ENCODE data around the gene GAS7.

GAS7 gene

DNA sequence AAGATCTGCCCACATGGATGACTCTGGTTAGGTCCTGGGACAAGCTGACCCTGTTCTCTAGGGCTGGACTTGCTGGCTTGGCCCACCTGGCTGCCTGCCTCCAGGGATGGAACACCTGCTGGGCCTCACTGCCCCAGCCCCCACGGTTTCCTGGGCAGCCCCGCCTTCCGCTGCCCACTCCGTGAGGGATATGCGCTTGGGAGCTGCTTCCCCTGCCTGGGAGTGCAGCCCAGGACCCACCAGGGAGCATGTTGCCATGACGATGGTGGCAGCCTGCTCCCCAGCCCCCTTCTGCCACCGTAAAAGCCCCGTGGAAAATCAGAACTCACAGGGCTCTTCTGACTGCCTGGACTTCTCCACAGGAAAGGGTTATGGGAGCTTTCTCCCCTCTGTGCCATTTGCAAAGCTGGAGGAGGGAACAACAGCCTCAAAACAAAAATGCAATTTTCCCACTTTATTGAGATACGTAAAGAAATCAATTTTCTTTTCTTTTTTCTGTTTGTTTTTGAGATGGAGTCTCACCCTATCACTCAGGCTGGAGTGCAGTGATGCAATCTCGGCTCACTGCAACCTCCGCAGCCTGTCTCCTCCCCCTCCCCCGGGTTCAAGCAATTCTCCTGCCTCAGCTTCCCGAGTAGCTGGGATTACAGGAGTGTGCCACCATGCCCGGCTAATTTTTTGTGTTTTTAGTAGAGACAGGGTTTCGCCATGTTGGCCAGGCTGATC is 18.0 kb upstream of the GAS7 start:
- no peak overlapping the region for H3K4me3 ChIP-seq (ENCODE audit: control insufficient read depth, low read depth, low read length)
- no peak for DNase-seq (ENCODE audit: low read depth)
- TF ChIP-seq, protein P1, sequence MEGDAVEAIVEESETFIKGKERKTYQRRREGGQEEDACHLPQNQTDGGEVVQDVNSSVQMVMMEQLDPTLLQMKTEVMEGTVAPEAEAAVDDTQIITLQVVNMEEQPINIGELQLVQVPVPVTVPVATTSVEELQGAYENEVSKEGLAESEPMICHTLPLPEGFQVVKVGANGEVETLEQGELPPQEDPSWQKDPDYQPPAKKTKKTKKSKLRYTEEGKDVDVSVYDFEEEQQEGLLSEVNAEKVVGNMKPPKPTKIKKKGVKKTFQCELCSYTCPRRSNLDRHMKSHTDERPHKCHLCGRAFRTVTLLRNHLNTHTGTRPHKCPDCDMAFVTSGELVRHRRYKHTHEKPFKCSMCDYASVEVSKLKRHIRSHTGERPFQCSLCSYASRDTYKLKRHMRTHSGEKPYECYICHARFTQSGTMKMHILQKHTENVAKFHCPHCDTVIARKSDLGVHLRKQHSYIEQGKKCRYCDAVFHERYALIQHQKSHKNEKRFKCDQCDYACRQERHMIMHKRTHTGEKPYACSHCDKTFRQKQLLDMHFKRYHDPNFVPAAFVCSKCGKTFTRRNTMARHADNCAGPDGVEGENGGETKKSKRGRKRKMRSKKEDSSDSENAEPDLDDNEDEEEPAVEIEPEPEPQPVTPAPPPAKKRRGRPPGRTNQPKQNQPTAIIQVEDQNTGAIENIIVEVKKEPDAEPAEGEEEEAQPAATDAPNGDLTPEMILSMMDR (IDR thresholded peaks at IDR 0.05; ENCODE audit: control insufficient read depth, insufficient read depth, low read depth, low read length, missing control alignments), result no peak

DNA sequence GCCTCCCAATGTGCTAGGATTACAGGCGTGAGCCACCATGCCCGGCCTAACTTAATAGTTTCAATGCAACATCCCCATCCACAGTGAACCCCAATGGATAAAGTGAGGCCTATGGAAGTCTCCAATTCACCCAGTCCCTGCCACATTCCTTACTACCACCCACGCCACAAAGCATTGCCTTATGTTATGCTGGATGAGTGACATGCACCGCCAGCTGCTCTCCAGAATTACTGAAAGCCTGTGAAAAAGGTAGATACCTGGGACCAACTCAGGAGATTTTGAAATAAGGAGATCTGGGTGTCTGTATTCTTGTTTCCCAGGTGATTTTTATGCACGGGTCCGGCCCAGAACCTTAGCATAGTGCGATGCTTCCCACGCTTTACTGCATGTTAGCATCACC is 16.9 kb upstream of the GAS7 start:
- no peak for DNase-seq (ENCODE audit: low read depth)
- TF ChIP-seq, protein P1 (IDR thresholded peaks at IDR 0.05; ENCODE audit: control insufficient read depth, insufficient read depth, low read depth, low read length, missing control alignments), result no peak
- H3K4me3 ChIP-seq (ENCODE audit: control insufficient read depth, low read depth, low read length), result no peak overlapping the region

- H3K4me3 ChIP-seq (ENCODE audit: control insufficient read depth, low read depth, low read length), result no peak overlapping the region
- no peak for DNase-seq (ENCODE audit: low read depth)
These were observed 13.3 kb upstream of the GAS7 start for GRCh38 chr17:10211666-10212065.

GRCh38 chr17:10210151-10210574 is 11.8 kb upstream of the GAS7 start:
- TF ChIP-seq, protein P1 (IDR thresholded peaks at IDR 0.05; ENCODE audit: control insufficient read depth, insufficient read depth, low read depth, low read length, missing control alignments), result no peak
- no peak overlapping the region for H3K4me3 ChIP-seq (ENCODE audit: control insufficient read depth, low read depth, low read length)
- DNase-seq (ENCODE audit: low read depth), result no peak

More at GRCh38 chr17:10211666-10212065, 13.3 kb upstream of the GAS7 start:
- TF ChIP-seq, protein P1 (IDR thresholded peaks at IDR 0.05; ENCODE audit: control insufficient read depth, insufficient read depth, low read depth, low read length, missing control alignments), result no peak

DNA sequence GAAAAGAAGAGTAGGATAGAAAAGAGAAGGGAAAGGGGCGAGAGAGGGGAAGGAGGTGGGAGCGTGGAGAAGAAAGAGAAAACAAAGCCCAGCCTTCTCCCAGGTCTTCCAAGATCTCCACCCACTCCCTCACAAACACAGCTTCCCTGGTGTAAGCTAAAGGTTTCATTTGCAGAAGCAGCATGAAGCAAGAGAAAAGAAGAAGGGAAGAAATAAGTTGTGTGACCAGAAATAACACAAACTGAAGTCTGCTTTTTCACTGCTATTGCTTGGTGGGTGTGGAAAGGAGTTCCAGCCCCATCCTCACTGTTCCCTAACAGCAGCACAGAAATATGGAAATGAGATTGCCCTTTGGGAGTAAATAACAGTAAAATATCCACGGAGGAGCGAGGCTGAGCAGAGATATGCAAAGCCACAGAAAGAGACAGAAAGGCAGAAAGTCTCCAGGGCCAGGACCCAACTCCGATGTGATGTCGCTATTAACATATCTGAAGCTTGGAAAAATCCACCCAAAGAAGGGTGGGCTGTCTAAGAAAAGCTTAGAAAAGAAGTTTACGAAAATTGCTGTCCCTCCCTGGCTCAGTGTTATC is 10.3 kb upstream of the GAS7 start:
- H3K4me3 ChIP-seq (ENCODE audit: control insufficient read depth, low read depth, low read length), result no peak overlapping the region
- TF ChIP-seq, protein P1 (IDR thresholded peaks at IDR 0.05; ENCODE audit: control insufficient read depth, insufficient read depth, low read depth, low read length, missing control alignments), result no peak
- no peak for DNase-seq (ENCODE audit: low read depth)

DNA sequence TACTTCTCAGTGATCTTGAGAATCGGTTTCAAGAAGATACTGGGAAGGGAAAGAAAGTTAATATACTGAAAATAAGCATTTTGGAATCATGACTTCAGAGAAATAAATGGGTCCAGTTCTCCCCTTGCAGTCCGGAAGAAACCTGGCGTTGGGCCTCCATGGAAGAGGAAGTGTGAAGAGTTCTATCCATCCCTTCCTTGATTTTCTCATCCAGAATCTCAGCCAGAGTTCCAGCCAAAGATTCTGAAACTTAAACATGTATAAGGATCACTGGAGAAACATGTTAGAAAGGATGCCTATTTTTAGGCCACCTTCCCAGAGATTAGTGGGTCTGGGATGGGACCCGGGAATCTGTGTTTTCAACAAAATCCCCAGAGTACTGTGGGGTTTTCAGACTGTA is 8.7 kb upstream of the GAS7 start:
- H3K4me3 ChIP-seq (ENCODE audit: control insufficient read depth, low read depth, low read length), result no peak overlapping the region
- DNase-seq (ENCODE audit: low read depth), result no peak
- TF ChIP-seq, protein P1 (IDR thresholded peaks at IDR 0.05; ENCODE audit: control insufficient read depth, insufficient read depth, low read depth, low read length, missing control alignments), result no peak

Measured in AG09309 (cell line).